ENCODE measurements around the gene THUMPD3. TPM values are rescaled to one million over a fixed set of nuclear protein-coding genes. Genes with fewer than 3 reads are reported as not detected.

THUMPD3 gene
- total and polyA plus RNA-seq, 4 donors: 20.1 to 24.5 (median 21.6) TPM

DNA sequence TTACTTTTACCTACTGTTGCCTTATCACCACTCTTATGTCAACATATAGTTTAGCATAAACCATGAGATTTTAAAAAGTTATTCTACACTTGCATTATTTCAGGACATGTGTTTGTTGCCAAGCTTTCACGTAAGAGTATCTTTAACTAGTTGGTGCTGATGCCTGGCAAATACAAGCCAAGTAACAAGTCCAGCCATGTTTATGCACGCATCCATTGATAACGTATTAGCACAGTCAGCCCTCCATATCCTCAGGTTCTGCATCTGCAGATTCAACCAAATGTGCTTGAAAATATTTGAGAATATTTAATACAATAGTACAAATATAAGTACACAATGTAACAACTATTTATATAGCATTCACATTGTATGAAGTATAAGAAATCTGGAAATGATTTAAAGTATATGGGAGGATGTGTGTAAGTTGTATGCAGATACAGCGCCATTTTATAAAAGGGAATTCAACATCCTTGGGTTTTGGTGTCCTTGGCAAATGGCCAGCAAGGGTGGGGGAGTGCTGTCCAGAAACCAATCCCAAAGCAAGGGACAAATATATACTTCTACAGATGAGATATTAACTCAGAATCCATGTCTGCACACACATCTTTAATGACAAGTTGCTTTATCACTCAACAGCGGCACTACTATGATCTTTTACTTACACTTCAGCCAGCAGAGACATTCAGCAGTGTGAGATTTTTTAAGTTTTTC, 25.9 kb downstream of the THUMPD3 start:
- H3K27ac ChIP-seq (ENCODE audit: low read depth in 1 of 2, low read length in 2 of 2): no peak overlapping the region
- TF ChIP-seq, protein P1, sequence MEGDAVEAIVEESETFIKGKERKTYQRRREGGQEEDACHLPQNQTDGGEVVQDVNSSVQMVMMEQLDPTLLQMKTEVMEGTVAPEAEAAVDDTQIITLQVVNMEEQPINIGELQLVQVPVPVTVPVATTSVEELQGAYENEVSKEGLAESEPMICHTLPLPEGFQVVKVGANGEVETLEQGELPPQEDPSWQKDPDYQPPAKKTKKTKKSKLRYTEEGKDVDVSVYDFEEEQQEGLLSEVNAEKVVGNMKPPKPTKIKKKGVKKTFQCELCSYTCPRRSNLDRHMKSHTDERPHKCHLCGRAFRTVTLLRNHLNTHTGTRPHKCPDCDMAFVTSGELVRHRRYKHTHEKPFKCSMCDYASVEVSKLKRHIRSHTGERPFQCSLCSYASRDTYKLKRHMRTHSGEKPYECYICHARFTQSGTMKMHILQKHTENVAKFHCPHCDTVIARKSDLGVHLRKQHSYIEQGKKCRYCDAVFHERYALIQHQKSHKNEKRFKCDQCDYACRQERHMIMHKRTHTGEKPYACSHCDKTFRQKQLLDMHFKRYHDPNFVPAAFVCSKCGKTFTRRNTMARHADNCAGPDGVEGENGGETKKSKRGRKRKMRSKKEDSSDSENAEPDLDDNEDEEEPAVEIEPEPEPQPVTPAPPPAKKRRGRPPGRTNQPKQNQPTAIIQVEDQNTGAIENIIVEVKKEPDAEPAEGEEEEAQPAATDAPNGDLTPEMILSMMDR (IDR thresholded peaks at IDR 0.05; ENCODE audit: low read depth, low read length, missing input control): no peak
- TF ChIP-seq FOXA2 (IDR thresholded peaks at IDR 0.05): no peak
- no peak for TF ChIP-seq NR2F2 (IDR thresholded peaks at IDR 0.05)
- TF ChIP-seq YY1 (IDR thresholded peaks at IDR 0.05): no peak
- no peak for TF ChIP-seq JUND (IDR thresholded peaks at IDR 0.05)
- no peak for TF ChIP-seq HNF4G (IDR thresholded peaks at IDR 0.05)
- TF ChIP-seq SP1 (IDR thresholded peaks at IDR 0.05): no peak
- WGBS: 94% methylated on average over 5 of the region's 5 CpGs

DNA sequence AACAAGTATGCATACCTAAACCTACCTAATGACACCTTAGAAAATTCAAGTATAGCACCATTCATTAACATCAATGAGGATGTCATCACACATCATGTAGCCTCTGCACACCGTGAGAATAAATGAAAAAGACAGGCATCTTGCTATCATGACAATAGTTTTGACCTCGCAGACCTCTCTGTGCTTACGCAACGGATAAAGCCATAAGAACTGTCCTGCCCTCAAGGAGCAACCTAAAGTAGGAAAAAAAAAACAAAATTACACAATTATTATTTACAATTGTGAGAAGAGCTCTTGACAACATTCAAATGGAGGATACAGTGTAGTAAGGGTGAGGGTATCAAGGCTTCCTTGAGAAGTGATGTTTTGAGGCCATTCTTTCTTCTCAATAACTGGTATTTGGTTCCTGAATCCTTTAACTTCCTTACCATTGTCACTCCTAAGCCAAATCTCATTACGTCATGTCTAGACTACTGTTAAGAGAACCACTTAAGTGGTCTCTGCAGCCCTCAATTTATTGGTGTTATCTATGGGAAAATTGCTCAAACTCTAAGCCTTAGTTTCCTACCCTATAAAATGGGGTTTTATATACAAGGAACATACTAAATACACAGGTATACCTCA, 27.5 kb downstream of the THUMPD3 start:
- H3K27ac ChIP-seq (ENCODE audit: low read depth in 1 of 2, low read length in 2 of 2): no peak overlapping the region
- H3K4me1 ChIP-seq (ENCODE audit: control insufficient read depth in 4 of 4, insufficient read depth in 4 of 4, low read length in 3 of 4): peaks cover 2 to 11% (median 7%) of the 10 kb centered on the region in 4 donors
- H3K9me3 ChIP-seq (ENCODE audit: control insufficient read depth in 4 of 4, low read length in 3 of 4): no peaks in the 10 kb centered on the region
- peaks cover 11 to 64% (median 54%) of the 10 kb centered on the region in 4 donors for H3K36me3 ChIP-seq (ENCODE audit: control insufficient read depth in 4 of 4, insufficient read depth in 3 of 4, low read depth in 1 of 4, low read length in 3 of 4)
- no peak overlapping the region for H3K4me3 ChIP-seq (ENCODE audit: low read depth in 1 of 3, low read length in 3 of 3)
- TF ChIP-seq FOXA2 (IDR thresholded peaks at IDR 0.05): no peak
- TF ChIP-seq TAF1 (conservative IDR thresholded peaks at IDR 0.05): no peak
- no peak for TF ChIP-seq YY1 (IDR thresholded peaks at IDR 0.05)
- TF ChIP-seq, protein P2, sequence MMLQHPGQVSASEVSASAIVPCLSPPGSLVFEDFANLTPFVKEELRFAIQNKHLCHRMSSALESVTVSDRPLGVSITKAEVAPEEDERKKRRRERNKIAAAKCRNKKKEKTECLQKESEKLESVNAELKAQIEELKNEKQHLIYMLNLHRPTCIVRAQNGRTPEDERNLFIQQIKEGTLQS (IDR thresholded peaks at IDR 0.05): no peak
- 93% methylated on average over 5 of the region's 5 CpGs for WGBS
- no peak for DNase-seq (ENCODE audit: low spot score)
- H3K9ac ChIP-seq (ENCODE audit: low read depth in 1 of 2, low read length in 2 of 2): no peak overlapping the region
- H3K27me3 ChIP-seq (ENCODE audit: control insufficient read depth in 4 of 4, insufficient read depth in 4 of 4, low read length in 3 of 4): no peaks in the 10 kb centered on the region

More for the DNA sequence above, 25.9 kb downstream of the THUMPD3 start:
- Histone ChIP-seq H3K9me3 (ENCODE audit: control insufficient read depth in 4 of 4, low read length in 3 of 4) (no peaks in the 10 kb centered on the region), H3K4me3 (ENCODE audit: low read depth in 1 of 3, low read length in 3 of 3) (no peak overlapping the region), H3K4me1 (ENCODE audit: control insufficient read depth in 4 of 4, insufficient read depth in 4 of 4, low read length in 3 of 4) (peaks cover 0 to 2% (median 0%) of the 10 kb centered on the region in 4 donors), H3K36me3 (ENCODE audit: control insufficient read depth in 4 of 4, insufficient read depth in 3 of 4, low read depth in 1 of 4, low read length in 3 of 4) (peaks cover 13 to 75% (median 66%) of the 10 kb centered on the region in 4 donors), H3K27me3 (ENCODE audit: control insufficient read depth in 4 of 4, insufficient read depth in 4 of 4, low read length in 3 of 4) (no peaks in the 10 kb centered on the region), H3K9ac (ENCODE audit: low read depth in 1 of 2, low read length in 2 of 2) (no peak overlapping the region)
- no peak for DNase-seq (ENCODE audit: low spot score)

DNA sequence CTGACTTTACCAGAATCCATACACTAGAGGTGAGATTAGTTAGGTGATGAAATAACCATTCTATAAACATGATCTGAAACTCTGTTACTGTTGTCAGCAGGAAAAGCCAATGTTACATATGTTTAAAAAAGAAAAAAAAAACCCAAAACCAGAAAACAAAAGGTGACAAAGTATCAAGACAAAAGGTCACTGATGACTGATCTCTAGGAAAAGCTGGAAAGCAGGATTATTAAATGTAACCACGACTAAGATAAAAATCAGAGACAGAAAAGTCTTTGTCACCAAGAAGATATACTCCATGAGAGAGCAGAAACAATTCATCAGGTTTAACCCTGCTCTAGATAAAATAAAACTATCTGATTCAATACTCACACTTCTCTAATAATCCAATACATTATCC, 29.2 kb downstream of the THUMPD3 start:
- no peak overlapping the region for H3K27ac ChIP-seq (ENCODE audit: low read depth in 1 of 2, low read length in 2 of 2)
- H3K4me3 ChIP-seq (ENCODE audit: low read depth in 1 of 3, low read length in 3 of 3): no peak overlapping the region
- H3K27me3 ChIP-seq (ENCODE audit: control insufficient read depth in 4 of 4, insufficient read depth in 4 of 4, low read length in 3 of 4): no peaks in the 10 kb centered on the region
- H3K9ac ChIP-seq (ENCODE audit: low read depth in 1 of 2, low read length in 2 of 2): no peak overlapping the region
- no peak for TF ChIP-seq EGR1 (IDR thresholded peaks at IDR 0.05; ENCODE audit: low read depth in 2 of 2)
- TF ChIP-seq, protein P2 (IDR thresholded peaks at IDR 0.05): no peak
- TF ChIP-seq JUND (IDR thresholded peaks at IDR 0.05): no peak
- TF ChIP-seq, protein P3, sequence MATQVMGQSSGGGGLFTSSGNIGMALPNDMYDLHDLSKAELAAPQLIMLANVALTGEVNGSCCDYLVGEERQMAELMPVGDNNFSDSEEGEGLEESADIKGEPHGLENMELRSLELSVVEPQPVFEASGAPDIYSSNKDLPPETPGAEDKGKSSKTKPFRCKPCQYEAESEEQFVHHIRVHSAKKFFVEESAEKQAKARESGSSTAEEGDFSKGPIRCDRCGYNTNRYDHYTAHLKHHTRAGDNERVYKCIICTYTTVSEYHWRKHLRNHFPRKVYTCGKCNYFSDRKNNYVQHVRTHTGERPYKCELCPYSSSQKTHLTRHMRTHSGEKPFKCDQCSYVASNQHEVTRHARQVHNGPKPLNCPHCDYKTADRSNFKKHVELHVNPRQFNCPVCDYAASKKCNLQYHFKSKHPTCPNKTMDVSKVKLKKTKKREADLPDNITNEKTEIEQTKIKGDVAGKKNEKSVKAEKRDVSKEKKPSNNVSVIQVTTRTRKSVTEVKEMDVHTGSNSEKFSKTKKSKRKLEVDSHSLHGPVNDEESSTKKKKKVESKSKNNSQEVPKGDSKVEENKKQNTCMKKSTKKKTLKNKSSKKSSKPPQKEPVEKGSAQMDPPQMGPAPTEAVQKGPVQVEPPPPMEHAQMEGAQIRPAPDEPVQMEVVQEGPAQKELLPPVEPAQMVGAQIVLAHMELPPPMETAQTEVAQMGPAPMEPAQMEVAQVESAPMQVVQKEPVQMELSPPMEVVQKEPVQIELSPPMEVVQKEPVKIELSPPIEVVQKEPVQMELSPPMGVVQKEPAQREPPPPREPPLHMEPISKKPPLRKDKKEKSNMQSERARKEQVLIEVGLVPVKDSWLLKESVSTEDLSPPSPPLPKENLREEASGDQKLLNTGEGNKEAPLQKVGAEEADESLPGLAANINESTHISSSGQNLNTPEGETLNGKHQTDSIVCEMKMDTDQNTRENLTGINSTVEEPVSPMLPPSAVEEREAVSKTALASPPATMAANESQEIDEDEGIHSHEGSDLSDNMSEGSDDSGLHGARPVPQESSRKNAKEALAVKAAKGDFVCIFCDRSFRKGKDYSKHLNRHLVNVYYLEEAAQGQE (IDR thresholded peaks at IDR 0.05): no peak
- TF ChIP-seq, protein P1 (IDR thresholded peaks at IDR 0.05; ENCODE audit: low read depth, low read length, missing input control): no peak
- TF ChIP-seq FOXA1 (IDR thresholded peaks at IDR 0.05): no peak
- no peak for TF ChIP-seq HNF4G (IDR thresholded peaks at IDR 0.05)
- no peak for TF ChIP-seq RXRA (IDR thresholded peaks at IDR 0.05)
- H3K4me1 ChIP-seq (ENCODE audit: control insufficient read depth in 4 of 4, insufficient read depth in 4 of 4, low read length in 3 of 4): peaks cover 2 to 19% (median 15%) of the 10 kb centered on the region in 4 donors
- DNase-seq (ENCODE audit: low spot score): no peak
- peaks cover 11 to 54% (median 43%) of the 10 kb centered on the region in 4 donors for H3K36me3 ChIP-seq (ENCODE audit: control insufficient read depth in 4 of 4, insufficient read depth in 3 of 4, low read depth in 1 of 4, low read length in 3 of 4)
- no peaks in the 10 kb centered on the region for H3K9me3 ChIP-seq (ENCODE audit: control insufficient read depth in 4 of 4, low read length in 3 of 4)
- 22% methylated on average over 1 of the region's 1 CpG for WGBS
